ENCODE data around the gene CFAP107.
"Not testable (repeated sequence)": the region's sequence is repeated elsewhere in the genome, so short reads cannot be mapped to it uniquely, and the experiment has no call there.

CFAP107 gene

DNA sequence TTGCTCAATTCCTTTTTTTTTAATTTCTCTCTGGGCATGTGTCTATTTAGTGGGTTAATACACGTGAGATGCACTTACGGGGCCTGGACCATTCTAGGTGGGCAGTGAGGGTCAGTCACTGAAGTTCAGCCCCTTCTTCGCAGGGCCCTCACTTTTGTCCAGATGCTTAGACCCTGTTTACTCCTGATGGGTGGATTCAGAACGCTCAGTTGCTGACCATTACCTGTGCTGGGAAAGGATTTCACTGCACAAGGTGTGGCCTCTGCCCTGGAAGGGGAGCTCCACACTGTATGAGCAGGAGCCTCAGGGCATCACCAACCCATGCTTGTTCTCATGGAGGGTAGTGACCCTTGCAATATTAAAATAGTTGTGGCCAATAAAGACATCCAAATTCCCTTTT is 32.1 kb downstream of the CFAP107 start:
- FAIRE-seq (no peak), DNase-seq (ENCODE audit: low spot score) (no peak)

DNA sequence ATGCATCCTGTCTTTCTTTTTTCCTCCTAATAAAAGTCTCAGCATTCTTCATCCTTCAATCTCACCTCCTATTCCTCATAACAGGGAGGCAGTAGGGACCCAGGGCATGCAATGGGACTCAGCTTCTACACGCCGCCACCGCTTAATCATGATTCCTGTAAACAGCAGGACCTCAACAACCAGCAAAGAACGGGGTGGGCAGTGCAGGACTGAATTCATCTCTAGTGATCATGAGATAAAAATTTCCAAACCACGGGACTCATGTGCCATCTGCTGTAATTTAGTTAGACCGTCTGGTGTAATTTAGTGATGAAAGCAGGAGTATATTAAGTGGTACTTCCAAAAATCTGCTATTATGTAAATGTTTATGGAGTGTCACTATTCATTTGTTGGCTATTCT is 32.9 kb downstream of the CFAP107 start:
- DNase-seq (ENCODE audit: low spot score) (no peak), FAIRE-seq (no peak)

DNA sequence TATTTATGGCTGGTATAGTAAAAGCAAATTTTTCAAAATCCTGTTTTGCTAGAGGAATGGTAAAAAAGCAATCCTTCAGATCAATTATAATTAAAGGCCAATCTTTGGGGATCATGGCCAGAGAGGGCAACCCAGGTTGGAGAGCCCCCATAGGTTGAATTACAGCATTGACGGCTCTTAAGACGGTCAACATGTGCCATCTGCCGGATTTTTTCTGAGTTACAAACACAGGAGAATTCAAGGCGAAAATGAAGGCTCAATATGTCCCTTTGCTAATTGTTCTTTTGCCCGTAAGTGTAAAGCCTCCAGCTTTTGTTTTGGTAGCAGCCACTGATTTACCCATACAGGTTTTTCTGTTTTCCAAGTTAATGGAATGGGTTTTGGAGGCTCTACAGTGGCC is 35.5 kb downstream of the CFAP107 start:
- not testable (repeated sequence) for FAIRE-seq; DNase-seq (ENCODE audit: low spot score)

DNA sequence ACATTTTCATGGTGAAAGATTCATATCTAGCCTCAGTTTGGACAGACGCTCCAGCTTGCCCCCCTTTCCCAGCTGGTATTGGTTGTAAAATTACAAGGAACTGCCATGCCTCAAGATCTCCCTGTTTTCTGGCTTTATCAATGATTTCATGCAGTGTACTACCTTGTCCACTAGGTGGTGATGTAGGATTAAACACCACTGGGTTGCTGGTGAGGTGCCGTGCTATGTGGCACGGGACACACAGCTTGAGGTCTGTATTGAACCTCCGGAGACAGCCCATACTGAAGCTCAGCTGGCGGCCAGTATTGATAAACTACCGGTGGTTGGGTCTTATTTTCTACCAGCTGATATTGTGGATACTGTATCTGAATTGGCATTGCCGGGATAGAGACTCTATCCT is 37.8 kb downstream of the CFAP107 start:
- not testable (repeated sequence) for FAIRE-seq

DNA sequence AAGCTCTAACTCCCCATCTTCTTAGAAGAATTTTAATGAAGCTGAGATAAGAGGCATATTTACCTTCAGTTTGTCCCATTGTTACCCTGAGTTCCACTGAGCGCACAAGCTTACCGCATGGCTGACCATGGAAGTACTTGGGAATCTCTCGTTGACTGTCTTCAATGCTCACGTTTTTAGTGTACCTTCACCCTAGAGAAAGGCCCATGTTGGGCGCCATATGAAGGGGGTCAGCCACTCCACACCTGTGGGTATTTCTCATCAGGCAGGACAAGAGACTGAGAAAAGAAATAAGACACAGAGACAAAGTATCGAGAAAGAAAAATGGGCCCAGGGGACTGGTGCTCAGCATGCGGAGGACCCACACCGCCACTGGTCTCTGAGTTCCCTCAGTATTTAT is 38.7 kb downstream of the CFAP107 start:
- DNase-seq (ENCODE audit: low spot score); FAIRE-seq: not testable (repeated sequence)

More for the DNA sequence above, 37.8 kb downstream of the CFAP107 start:
- DNase-seq (ENCODE audit: low spot score): not testable (repeated sequence)

DNA sequence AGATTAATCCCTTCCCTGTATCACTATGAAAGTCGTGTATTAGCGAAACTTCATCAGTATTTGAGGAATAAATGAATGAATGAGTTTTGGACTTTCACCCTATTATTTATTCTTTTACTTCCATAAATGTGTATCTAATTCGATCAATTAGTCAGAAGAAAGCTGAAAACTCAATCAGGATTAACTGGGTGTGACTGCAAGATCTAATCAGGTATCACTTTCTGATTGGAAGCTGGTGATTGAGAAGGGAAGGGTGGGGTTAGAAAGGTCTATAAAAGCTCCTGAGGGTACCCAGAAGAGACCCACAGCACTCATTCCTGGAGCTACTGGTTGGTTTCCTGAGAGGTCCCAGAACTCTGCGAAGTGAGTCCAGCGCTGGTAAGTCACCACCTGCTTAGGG is 45.1 kb downstream of the CFAP107 start, which contains the start of gene PRAMEF1:
TSS of gene PRAMEF1 (plus strand) at position 301 of the 400 bp plus-strand sequence. CDS start 1,831 bp downstream, outside the sequence.
- DNase-seq (ENCODE audit: low spot score); FAIRE-seq: not testable (repeated sequence)

DNA sequence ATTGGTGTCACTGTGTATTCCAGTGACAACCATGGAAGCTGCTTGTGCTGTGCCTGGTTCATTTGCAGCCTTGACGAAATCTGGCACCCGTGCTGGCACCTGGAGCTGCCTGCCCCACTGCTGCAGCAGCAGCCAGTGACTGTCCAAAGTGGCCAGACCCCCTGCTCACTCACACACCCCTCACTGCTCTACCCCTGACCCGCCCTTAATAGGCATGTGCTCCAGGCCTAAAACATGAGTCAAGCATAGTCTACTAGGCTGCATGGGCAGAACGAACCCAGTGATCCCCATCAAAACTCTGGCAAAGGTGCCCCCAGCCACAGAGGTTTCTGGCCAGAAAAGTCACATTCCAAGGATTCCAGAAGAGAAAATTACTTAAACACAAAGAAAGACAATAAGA is 52.9 kb downstream of the CFAP107 start:
- FAIRE-seq (no peak), DNase-seq (ENCODE audit: low spot score) (no peak)

DNA sequence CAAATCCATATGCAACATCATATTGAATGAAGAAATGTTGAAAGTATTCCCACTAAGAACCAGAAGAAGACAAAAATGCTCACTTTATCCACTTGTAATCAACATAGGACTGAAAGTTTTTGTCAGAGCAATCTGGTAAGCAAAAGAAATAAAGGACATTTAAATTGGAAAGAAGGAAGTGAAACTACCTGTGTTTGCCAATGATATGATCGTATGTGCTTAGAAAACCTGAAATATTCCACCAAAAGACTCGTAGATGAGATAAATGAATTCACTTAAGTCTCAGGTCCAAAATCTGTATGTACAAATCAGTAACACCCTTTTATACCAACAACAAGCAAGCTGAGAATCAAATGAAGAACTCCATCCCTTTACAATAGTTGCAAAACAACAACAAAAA is 53.7 kb downstream of the CFAP107 start:
- DNase-seq (ENCODE audit: low spot score): no peak
- FAIRE-seq: no peak

DNA sequence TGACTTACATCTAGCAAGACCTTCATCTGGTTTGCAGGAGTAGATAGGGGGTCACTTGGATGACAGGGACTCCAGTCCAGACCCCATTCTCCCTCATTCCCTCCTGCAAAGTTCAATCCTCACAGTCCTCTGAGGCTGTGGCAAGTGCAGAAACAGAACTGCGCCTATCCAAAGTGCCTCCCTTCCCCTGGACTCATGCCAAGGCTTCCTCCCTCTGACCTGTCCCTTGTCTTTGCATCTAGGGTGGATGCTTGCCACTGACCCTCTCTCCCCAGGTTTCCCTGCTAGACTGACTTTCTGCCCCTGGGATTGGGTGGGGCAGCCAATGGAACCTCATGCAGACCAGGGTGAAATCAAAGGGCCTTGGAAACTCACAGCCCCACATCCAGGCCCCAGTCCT is 63.9 kb downstream of the CFAP107 start:
- no peak for DNase-seq (ENCODE audit: low spot score)
- no peak for FAIRE-seq

DNA sequence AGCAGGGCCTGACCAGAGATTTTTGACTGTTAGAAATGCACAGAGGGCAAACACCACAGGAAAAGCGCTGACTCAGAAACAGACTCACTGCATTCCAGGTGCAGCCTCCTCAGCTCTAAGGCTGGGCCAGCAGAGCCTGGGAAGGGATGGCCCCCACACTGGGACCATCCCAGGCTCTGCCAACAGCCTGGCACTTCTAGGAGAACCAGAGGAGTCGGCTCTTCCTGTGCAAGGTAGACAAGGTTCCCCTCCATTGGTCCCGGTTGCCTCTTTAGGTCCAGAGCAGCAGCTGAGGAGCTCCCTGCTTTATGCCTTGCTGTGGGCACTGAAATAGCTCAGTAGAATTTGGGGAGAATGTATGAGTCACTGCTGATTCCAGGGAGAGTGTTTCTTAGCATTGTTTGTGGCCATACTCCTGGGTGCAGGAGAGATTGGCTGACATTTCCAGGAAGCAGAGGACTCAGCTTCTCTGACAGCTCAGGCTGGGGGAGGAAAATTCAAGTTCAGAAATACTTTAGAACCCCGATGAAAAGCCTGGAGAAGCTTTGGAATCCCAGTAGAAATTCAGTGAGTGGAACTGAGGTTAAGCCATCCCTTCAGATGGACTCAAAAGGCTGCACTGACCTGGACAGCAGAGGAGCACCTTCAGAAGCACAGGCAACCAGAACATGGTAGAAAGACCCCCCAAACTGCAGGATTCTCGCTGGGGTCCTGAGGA is 64.8 kb downstream of the CFAP107 start:
- peak; percentile 71 for DNase-seq (ENCODE audit: low spot score)
- no peak for FAIRE-seq

DNA sequence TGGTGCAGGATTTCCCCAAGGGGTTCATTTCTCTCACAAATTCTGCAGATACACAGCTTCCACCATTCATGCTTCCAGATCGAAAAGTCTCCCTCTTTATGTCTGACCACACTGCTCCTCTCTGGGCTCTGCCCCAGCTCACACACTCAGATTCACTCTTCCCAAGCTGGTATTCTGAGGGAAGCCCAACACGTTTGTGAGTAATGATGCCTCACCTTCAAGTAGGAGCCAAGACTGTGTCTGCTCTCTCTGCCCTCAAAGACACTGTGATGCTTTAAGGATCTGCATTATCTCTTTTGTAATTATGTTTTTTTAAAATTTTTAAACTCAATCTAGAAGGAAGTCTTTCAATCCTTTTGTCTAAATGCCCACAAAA is 65.4 kb downstream of the CFAP107 start:
- FAIRE-seq (no peak), DNase-seq (ENCODE audit: low spot score) (no peak)

Measured in urothelium cell line (cell line).